Dermis microvascular lymphatic vessel endothelial cell (primary cell): Measurements from ENCODE around the gene KCNA5. TPM values are rescaled to one million over a fixed set of nuclear protein-coding genes. Genes with fewer than 3 reads are reported as not detected.

Source experiments
- total RNA-seq: library from RNA; depleted of rRNA; stranded (reverse); fragments of >200 nt; gene quantifications from 2 replicates; pipeline ENCODE4 v1.2.1, GENCODE V29; 2014

KCNA5 gene
- total RNA-seq, 1 donor from 2014 or later: not detected

Other genes starting within 250 kb of the KCNA5 start
- under 0.01 and 0.13 TPM in 2 replicates for gene KCNA1, start 134.0 kb upstream of the KCNA5 start, total RNA-seq